Cardiac septum (tissue), 1 donor: Measurements from ENCODE around the gene WFDC1. TPM values are rescaled to one million over a fixed set of nuclear protein-coding genes. Genes with fewer than 3 reads are reported as not detected.

Experiments
- DNase-seq: peaks from one replicate; pipeline ENCODE4 v3.0.0-alpha.2; 2020; ENCODE audit warnings: low spot score
- intact Hi-C: fragments of 100-400 bp; cut with DNase I; formaldehyde crosslinking; loops from one replicate; pipeline ENCODE4 v1.14.0; 2022
- total RNA-seq: library from RNA; stranded (reverse); fragmentation: NEBNext Ultra II Directional; extraction: Animal tissue kit (Norgen Biotek cat#: 25700); gene quantifications from one replicate; pipeline ENCODE4 v1.2.1, GENCODE V29; 2021
- donor health status: DM: no; HTN: no; CAD: no.

The WFDC1 gene
- total RNA-seq, 1 donor from 2014 or later = 1.0 TPM

DNA sequence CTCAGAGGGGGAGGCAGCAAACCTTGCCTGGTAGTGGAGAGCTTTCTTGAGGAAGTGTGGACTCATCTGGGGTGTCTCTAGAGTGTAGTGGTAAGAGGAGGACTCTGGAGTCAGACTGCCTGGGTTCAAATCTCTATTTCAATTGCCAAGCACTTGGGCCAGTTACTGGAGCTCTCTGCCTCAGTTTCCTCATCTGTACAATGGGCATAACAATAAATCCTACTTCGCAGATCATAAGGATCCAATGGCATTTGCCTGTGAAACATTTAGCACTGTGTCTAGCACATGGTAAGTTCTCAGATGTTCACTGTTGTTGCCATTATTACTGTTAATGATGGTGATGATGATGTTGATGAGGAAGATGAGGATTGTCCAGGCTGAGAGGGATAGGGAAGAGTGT lies 23.6 kb upstream of the WFDC1 start:
- intact Hi-C loops = no loop called here
- DNase-seq = no peak

- no peak for DNase-seq
- intact Hi-C loops = no loop called here
Observed at GRCh38 chr16:84271866-84272265, 22.8 kb upstream of the WFDC1 start.

- intact Hi-C loops = no loop called here
- DNase-seq = no peak
Observed at GRCh38 chr16:84272740-84273320, 21.8 kb upstream of the WFDC1 start.

DNA sequence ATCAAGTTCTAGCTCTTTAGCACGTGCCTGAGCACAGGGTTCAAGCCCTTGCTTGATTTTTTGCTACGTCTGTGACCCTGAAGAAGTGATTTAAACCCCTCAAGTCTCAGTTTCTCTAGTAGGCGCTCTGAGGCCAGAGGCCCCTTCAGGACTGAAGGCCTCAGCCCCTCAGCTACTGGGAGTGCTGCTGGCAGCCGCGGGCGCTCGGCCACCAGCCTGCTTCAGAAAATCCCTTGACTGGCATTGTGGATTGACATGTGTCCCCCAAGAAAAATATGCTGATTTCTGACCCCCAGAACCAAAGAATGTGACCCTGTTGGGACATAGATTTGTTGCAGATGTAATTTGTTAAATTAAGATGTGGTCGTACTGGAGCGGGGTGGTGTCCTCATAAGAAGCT lies 20.2 kb upstream of the WFDC1 start:
- intact Hi-C loops = no loop called here
- DNase-seq = no peak

DNA sequence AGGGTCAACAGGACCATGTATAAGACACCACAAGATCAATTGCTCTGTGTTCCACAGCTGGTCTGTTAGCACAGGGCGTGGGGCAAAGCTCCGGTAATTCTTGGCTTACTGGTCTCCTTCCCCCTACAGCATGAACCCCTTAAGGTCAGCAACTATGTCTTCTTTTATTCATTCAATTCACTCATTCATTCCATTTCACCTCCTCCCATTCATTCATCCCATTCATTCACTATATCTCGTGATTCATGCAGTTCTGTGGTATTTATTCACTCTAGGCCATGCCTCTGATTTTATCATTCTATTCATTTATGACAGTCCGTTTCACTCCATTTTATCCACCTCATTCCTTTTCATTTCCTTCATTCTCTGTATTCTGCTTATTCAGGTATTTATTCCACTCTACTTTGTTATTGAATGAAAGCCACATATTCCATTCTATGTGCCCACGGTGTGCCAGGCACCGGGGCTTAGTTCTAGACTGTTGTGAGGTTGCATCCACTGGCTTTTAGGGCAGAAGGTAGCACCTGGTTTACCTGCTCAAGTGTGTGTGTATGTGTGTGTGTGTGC lies 19.0 kb upstream of the WFDC1 start:
- no peak for DNase-seq
- intact Hi-C loops = no loop called here

GRCh38 chr16:84277244-84277823 lies 17.3 kb upstream of the WFDC1 start:
- no peak for DNase-seq

DNA sequence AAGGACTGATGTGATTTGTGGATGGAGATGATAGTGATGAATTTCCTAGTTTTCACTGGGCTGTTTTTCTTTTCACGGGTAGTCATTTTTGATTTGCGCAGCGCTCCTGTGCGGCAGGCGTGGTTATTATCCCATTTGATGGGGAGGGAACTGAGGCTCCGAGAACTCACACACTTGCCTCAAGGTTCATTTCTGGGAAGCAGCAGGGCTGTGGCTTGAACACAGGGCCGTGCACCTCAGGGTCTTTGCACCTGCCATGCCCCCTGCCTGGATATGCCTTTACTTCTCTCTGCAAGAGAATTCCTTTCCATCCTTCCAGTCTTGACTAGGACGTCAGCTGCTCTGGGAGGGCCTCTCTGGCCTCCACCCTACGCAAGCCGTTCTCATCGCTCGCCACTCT lies 16.3 kb upstream of the WFDC1 start:
- DNase-seq = no peak
- intact Hi-C loops = no loop called here

More at GRCh38 chr16:84277244-84277823, 17.3 kb upstream of the WFDC1 start:
- intact Hi-C loops = loop anchor here (1.0 kb wide), 1 partner anchor 208 kb away; no protein-coding TSS in a partner anchor

GRCh38 chr16:84278968-84279367 lies 15.7 kb upstream of the WFDC1 start:
- no peak for DNase-seq
- intact Hi-C loops = no loop called here

DNA sequence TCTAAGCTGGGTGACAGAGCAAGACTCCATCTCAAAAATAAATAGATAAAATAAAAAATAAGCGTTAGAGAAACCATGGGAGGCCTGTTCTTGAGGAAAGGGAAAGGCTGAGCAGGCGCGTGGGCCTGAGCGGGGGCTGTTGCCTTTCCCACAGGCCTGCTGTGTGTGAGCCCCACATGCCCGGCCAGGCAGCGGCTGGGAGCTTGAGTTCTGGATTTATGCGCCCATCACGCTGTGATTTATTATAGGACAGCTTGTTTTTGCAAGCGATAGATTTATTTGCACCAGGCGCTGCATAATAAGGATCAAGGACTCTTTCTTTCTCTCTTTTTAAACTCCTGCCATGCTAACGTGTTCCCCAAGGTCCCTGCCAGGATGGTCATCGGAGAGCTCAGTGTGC lies 14.8 kb upstream of the WFDC1 start:
- intact Hi-C loops = no loop called here
- no peak for DNase-seq

DNA sequence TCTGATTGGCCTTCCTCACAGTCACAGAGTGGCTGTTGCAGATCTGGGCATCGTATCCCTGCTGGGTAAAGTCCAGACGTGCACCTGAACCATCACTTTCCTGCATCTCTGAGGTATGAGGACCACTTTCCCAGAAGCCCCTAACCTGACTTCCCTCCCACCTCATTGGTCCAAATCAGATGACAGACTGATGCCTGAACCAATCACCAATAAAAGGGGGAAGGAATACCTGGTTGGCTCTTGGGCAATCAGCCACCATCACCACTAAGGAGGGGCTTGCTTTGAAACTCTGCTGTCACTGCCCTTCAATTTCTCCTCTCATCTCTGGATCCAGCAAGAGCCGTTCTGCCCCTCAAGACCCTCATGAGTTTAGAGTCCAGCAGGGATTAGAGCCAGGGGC lies 13.6 kb upstream of the WFDC1 start:
- intact Hi-C loops = no loop called here
- DNase-seq = no peak

DNA sequence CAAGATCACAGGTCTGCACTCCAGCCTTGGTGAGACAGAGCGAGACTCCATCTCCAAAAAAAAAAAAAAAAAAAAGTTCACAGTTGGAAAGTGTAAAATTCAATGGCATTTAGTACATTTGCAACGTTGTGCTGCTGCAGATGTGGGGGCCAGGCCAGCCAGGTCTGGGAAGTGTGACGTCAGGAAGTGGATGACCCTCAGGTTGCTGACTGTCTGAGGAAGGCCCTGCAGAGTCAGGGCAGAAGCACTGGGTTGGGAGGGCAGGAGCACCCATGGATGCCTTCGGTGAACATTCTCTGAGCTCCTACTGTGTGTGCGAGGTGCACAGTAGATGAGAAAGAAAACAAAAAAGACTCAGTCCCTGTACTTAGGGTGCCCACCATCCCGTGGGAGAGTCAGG lies 12.1 kb upstream of the WFDC1 start:
- no peak for DNase-seq
- intact Hi-C loops = no loop called here

DNA sequence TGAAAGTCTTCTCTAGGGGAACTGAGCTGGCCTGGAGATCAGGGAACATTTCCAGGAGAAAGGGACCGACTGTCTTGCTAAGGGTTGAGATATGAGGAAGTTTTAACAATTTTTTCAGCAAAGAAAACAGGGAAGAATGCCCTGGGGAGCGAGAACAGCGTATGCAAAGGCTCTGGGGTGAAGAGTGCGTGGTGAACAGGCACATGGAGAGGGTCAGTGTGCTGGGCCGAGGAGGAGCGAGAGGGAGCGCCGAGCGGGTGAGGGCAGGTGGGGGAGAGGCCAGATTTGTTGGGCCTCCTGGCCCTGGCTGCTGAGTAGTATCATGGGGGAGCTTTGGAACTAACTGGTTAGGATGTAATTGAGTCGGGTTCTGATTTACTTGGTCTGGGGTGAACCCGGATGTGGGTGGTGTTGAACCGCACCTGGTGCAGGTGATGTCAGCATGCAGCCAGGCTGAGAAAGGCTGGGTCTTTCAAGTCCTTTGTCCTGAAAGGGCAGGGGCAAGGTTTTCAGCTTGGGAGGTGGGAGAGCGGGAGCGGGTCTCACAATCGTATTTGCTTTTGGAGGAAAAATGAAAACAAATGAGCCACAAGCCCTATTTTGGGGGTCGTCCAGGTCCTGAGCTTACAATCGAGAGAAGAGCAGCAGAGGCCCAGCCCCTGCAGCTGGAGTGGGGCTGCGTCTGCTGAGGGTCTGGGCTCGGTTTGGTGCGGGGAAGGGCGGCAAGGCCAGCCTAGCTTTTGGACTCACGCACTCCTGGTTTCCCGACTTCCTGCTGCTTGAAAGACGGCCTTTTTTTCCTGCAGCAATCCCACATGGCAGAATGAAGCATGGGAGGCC lies 11.1 kb upstream of the WFDC1 start:
- intact Hi-C loops = no loop called here
- DNase-seq = no peak

- intact Hi-C loops = no loop called here
- DNase-seq = no peak
Observed at GRCh38 chr16:84284154-84284722, 10.4 kb upstream of the WFDC1 start.

- no peak for DNase-seq
- intact Hi-C loops = loop anchor here (2.0 kb wide), 1 partner anchor 16 kb away; no protein-coding TSS in a partner anchor
Observed at GRCh38 chr16:84286578-84287240, 8.0 kb upstream of the WFDC1 start.

- DNase-seq = no peak
- intact Hi-C loops = no loop called here
Observed at GRCh38 chr16:84288902-84289301, 5.8 kb upstream of the WFDC1 start.

GRCh38 chr16:84291226-84291625 lies 3.5 kb upstream of the WFDC1 start:
- intact Hi-C loops = no loop called here
- no peak for DNase-seq

DNA sequence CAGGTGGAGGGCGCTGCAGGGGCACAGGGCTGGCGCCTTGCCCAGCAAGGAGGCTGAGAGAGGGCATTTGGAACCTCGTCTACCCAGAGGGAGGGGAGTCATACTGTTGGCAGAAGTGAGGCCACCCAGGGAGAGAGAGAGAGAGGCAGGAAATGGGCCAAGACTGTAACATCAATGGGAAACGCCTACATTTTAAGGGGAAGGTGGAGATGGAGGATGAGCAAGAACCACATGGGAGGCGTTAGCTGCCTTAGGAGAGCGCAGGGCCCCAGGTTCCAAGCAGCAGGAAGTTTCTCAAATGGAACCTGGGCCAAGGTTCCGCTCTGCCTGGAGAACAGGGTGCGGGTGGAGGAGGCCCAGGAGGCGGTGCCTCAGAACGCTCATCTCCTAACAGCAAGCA lies 2.7 kb upstream of the WFDC1 start:
- intact Hi-C loops = no loop called here
- DNase-seq = no peak

DNA sequence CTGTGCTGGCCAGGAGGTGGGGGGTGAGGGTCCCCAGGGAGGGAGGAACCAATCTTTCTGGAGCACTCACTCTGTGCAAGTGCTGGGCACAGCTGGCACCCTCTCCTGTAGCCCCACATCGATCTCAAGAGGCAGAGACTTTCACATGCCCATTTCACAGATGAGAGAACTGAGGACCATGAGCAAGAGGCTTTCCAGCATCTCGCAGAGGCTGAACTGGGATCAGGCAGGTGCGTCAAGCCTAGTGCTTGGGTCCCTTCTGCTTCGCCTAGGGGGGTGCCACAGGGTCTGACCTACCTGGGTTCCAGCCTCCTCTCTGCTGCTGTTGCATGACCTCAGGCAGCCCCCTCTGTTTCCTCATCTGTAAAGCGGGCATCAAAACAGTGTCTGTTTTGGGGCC lies 1.3 kb upstream of the WFDC1 start:
- intact Hi-C loops = no loop called here
- no peak for DNase-seq

DNA sequence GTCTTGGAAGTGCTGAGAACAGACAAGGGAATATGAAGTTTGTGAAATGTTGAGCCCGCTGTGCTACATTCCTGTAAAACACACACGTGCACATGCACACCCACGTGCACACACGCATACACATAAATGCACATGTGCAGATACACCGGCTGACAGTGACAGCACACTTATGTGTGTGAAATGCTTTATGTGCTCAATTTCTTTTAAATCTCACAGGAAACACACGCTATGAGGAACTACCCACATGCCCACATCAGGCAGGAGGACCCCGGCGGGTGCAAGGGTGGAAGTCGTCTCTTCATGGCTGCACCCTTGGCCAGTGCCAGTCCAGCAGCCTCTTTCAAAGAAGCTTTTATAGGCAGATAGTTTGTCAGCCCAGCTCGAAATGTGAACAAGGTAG lies 561 bp upstream of the WFDC1 start:
- intact Hi-C loops = no loop called here
- DNase-seq = no peak
